Measurements from ENCODE around the gene CACYBP.

Gene CACYBP

DNA sequence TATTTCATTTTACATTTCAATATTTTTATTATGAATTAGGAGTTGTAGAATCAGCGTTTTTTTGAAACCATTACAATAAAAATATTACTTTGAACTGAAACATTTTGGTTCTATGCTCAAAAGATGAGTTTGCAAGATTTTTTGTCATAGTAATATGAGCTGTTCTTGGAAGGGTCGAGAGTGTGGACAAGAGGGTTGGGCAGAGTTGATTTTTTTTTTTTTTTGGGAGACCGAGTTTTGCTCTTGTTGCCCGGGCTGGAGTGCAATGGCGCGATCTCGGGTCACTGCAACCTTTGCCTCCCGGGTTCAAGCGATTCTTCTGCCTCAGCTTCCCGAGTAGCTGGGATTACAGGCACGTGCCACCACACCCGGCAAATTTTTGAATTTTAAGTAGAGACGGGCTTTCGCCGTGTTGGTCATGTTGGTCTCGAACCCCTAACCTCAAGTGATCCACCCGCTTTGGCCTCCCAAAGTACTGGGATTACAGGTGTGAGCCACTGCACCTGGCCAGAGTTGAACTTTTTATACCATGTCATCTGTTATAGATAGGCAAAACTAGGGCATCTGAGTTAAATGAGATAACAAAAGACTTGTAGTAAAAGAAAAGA is 3.3 kb downstream of the CACYBP start:
- Histone ChIP-seq H3K4me1 (peaks cover 0 to 41% (median 16%) of the 10 kb centered on the region in 4 donors), H3K4me3 (no peak overlapping the region), H3K36me3 (peaks cover 4 to 19% (median 18%) of the 10 kb centered on the region in 3 donors), H3K27me3 (no peaks in the 10 kb centered on the region), H3K9me3 (no peaks in the 10 kb centered on the region), H3K27ac (no peak overlapping the region)
- TF ChIP-seq, protein P1, sequence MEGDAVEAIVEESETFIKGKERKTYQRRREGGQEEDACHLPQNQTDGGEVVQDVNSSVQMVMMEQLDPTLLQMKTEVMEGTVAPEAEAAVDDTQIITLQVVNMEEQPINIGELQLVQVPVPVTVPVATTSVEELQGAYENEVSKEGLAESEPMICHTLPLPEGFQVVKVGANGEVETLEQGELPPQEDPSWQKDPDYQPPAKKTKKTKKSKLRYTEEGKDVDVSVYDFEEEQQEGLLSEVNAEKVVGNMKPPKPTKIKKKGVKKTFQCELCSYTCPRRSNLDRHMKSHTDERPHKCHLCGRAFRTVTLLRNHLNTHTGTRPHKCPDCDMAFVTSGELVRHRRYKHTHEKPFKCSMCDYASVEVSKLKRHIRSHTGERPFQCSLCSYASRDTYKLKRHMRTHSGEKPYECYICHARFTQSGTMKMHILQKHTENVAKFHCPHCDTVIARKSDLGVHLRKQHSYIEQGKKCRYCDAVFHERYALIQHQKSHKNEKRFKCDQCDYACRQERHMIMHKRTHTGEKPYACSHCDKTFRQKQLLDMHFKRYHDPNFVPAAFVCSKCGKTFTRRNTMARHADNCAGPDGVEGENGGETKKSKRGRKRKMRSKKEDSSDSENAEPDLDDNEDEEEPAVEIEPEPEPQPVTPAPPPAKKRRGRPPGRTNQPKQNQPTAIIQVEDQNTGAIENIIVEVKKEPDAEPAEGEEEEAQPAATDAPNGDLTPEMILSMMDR (IDR thresholded peaks at IDR 0.05), result no peak
- no peak for DNase-seq
- intact Hi-C loops (cut with DNase I; ENCODE audit: low total_unique reads), result no loop called here

DNA sequence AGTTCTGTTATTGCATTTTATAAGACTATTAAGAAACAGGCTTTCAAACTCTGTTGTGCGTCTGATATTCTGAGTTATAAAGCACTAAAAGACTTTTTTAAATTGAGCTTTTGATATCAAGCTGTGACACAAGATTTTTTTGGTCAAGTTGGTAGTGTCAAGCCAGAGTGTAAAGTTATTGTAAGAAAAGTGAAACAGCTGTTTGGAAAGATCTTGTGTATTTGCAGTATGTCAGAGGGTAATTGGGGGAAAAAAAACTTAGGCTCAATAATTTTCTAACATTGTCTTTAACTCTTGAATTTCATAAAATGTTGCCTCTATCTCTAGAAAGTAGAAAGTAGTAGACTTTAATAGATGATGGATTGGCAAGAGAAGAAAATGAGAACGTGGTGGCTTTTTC is 3.8 kb downstream of the CACYBP start:
- peaks cover 9 to 24% (median 23%) of the 10 kb centered on the region in 3 donors for H3K36me3 ChIP-seq
- H3K27me3 ChIP-seq, result no peaks in the 10 kb centered on the region
- intact Hi-C loops (cut with DNase I; ENCODE audit: low total_unique reads), result no loop called here
- H3K27ac ChIP-seq, result no peak overlapping the region
- no peaks in the 10 kb centered on the region for H3K9me3 ChIP-seq
- peaks cover 0 to 37% (median 16%) of the 10 kb centered on the region in 4 donors for H3K4me1 ChIP-seq
- no peak for DNase-seq
- H3K4me3 ChIP-seq, result no peak overlapping the region
- TF ChIP-seq, protein P1 (IDR thresholded peaks at IDR 0.05), result no peak

GRCh38 chr1:175005085-175005783 is 5.5 kb downstream of the CACYBP start:
- H3K27me3 ChIP-seq, result no peaks in the 10 kb centered on the region
- H3K27ac ChIP-seq, result no peak overlapping the region
- no peaks in the 10 kb centered on the region for H3K9me3 ChIP-seq
- no peak overlapping the region for H3K4me3 ChIP-seq
- peaks cover 0 to 33% (median 14%) of the 10 kb centered on the region in 4 donors for H3K4me1 ChIP-seq
- H3K36me3 ChIP-seq, result peaks cover 15 to 40% (median 24%) of the 10 kb centered on the region in 3 donors
- TF ChIP-seq, protein P1 (IDR thresholded peaks at IDR 0.05), result no peak
- no peak for DNase-seq
- intact Hi-C loops (cut with DNase I; ENCODE audit: low total_unique reads), result no loop called here

DNA sequence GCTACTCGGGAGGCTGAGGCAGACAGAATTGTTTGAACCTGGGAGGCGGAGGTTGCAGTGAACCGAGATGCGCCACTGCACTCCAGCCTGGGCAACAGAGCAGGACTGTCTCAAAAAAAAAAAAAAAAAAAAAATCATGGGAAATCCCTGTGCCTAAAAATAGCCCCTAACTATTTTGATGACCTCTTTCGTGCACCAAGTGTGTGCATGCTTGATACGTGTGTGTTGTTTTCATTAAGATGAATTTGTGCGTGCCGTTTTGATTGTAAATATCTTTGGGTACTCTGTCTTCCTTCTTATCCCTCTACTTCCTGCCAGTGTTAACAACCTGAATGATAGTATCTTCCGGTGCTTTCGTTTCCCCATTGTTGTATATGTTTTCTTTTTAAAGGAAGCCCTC is 9.8 kb downstream of the CACYBP start:
- Histone ChIP-seq H3K4me3 (no peak overlapping the region), H3K4me1 (peaks cover 0 to 1% (median 0%) of the 10 kb centered on the region in 4 donors), H3K36me3 (peaks cover 57 to 81% (median 62%) of the 10 kb centered on the region in 3 donors), H3K9me3 (no peaks in the 10 kb centered on the region), H3K27me3 (no peaks in the 10 kb centered on the region), H3K27ac (no peak overlapping the region)
- intact Hi-C loops (cut with DNase I; ENCODE audit: low total_unique reads), result no loop called here
- DNase-seq, result no peak
- TF ChIP-seq, protein P1 (IDR thresholded peaks at IDR 0.05), result no peak

- Histone ChIP-seq H3K27ac (no peak overlapping the region), H3K4me1 (no peaks in the 10 kb centered on the region), H3K27me3 (no peaks in the 10 kb centered on the region), H3K9me3 (no peaks in the 10 kb centered on the region), H3K36me3 (peaks cover 76 to 99% (median 77%) of the 10 kb centered on the region in 3 donors), H3K4me3 (no peak overlapping the region)
- intact Hi-C loops (cut with DNase I; ENCODE audit: low total_unique reads), result no loop called here
- DNase-seq, result no peak
- TF ChIP-seq, protein P1 (IDR thresholded peaks at IDR 0.05), result no peak
These were observed 13.7 kb downstream of the CACYBP start for GRCh38 chr1:175013445-175013844.

All from tibial artery (tissue), 4 donors.